ENCODE measurements around the gene JAKMIP1.

DNA sequence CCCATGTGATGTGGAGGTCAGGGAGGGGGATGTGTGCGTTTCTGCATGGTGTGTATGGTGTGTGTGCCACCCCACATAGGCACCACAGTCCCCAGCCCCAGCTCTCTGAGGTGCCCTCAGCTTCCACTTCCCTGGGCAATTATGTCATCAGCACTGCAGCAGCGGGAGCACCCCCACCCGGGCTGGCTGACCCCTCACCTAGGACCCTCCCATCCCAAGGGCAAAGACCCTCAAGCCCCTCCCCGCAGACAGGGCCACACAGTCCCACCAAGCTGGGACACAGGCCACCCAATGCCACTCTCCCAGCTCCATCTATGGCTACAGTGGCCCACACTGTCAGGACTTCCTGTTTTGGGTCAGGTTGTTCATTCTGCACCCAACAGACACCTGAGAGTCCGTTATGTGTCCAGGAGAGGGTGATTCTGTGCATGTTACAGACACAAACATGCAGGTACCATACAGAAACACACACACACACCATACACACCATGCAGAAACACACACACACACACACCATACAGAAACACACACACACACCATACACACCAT, 75.2 kb downstream of the JAKMIP1 start:
- TF ChIP-seq TAF1 (IDR thresholded peaks at IDR 0.05; ENCODE audit: low read depth) (no peak), TEAD4 (IDR thresholded peaks at IDR 0.05) (no peak), ZBTB7A (IDR thresholded peaks at IDR 0.05; ENCODE audit: low read depth) (no peak), CEBPB (IDR thresholded peaks at IDR 0.05) (no peak)
- TF ChIP-seq, protein P1, sequence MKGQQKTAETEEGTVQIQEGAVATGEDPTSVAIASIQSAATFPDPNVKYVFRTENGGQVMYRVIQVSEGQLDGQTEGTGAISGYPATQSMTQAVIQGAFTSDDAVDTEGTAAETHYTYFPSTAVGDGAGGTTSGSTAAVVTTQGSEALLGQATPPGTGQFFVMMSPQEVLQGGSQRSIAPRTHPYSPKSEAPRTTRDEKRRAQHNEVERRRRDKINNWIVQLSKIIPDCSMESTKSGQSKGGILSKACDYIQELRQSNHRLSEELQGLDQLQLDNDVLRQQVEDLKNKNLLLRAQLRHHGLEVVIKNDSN (IDR thresholded peaks at IDR 0.05): no peak
- TF ChIP-seq, protein P2, sequence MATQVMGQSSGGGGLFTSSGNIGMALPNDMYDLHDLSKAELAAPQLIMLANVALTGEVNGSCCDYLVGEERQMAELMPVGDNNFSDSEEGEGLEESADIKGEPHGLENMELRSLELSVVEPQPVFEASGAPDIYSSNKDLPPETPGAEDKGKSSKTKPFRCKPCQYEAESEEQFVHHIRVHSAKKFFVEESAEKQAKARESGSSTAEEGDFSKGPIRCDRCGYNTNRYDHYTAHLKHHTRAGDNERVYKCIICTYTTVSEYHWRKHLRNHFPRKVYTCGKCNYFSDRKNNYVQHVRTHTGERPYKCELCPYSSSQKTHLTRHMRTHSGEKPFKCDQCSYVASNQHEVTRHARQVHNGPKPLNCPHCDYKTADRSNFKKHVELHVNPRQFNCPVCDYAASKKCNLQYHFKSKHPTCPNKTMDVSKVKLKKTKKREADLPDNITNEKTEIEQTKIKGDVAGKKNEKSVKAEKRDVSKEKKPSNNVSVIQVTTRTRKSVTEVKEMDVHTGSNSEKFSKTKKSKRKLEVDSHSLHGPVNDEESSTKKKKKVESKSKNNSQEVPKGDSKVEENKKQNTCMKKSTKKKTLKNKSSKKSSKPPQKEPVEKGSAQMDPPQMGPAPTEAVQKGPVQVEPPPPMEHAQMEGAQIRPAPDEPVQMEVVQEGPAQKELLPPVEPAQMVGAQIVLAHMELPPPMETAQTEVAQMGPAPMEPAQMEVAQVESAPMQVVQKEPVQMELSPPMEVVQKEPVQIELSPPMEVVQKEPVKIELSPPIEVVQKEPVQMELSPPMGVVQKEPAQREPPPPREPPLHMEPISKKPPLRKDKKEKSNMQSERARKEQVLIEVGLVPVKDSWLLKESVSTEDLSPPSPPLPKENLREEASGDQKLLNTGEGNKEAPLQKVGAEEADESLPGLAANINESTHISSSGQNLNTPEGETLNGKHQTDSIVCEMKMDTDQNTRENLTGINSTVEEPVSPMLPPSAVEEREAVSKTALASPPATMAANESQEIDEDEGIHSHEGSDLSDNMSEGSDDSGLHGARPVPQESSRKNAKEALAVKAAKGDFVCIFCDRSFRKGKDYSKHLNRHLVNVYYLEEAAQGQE (IDR thresholded peaks at IDR 0.05; ENCODE audit: low read depth): no peak
